NCI-H748 (cell line): Measurements from ENCODE around the gene RASL10A.
A peak's percentile ranks its signal among the peaks of the same experiment; 100 is the strongest.

Source experiments
- DNase-seq: peaks from one replicate; lab custom pipeline; 2025; ENCODE audit not compliant: unreplicated experiment; lab: John Stamatoyannopoulos, UW

The RASL10A gene

GRCh38 chr22:29323641-29324040 is 8.1 kb upstream of the RASL10A start:
- DNase-seq: no peak

DNA sequence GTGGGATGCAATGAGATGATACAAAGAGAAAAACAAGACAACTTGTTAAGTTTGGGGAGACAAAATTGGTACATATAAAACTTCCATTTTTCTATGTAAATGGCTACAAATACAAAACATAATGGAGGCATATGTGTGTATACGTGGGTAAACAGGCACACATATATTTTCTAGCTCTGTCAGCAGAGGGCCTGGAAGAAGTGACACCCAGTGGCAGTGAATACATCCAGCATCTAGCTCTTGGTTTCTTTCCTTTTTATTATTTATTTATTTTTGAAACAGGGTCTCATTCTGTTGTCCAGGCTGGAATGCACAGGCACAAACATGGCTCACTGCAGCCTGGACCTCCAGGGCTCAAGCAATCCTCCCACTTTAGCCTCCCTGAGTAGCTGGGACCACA is 5.0 kb upstream of the RASL10A start:
- DNase-seq: no peak

DNA sequence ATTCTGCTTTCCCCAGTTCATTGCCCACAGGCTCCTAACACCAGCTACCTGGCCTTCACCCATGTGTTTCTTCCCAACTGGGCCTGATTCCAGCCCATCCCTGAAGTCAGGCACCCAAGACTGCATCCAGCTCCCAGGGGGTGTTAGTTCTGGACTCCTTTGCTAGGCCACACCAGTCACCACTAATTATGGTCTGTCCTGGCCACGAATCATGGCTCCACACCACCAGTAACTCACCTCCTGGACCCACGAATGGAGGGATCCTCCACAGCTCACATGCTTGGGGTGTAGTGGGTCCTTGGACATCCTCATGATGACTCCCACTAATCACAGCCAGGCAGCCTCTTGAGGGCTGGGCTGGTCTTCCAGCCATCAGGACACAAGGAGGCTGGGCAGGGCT is 3.6 kb upstream of the RASL10A start:
- DNase-seq: no peak

- DNase-seq: no peak
Observed at GRCh38 chr22:29317827-29318454, 2.4 kb upstream of the RASL10A start.

- no peak for DNase-seq
Observed at GRCh38 chr22:29316141-29316828, 788 bp upstream of the RASL10A start.

DNA sequence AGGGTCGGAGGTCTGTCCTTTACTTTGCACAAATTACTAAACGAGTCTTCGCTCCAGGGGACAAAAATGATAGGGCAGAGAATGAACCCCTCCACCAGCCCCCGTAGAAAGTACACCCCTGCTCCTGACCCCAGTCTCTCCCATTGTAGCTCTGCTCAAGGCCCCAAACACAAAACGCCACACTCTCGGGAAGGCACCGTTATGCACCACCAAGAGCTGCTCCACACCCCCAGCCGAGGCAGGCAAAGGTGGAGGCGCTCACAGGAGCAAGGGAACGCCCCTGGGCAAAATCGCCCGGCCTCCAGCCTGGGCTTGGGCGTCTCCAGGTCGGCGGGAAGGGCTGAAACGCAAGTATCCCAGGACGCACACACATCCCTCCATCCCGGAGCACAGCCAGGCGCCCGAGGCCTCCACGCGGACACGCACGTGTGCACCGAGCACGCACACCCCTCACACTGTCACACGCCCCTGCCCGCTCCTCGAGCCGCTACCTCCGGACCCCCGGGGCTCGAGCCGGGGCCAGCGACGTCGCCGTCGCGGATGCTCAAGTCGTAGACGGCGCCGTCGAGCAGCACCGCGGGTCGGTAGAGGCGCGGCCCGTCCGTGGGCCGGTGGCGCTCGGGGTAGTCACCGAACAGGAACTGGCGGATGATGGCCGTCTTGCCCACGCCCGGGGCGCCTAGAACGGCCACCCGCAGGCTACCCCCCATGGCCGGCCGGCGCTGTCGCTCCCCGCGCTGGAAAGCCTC is 786 bp downstream of the RASL10A start:
- peak; percentile 35 for DNase-seq

DNA sequence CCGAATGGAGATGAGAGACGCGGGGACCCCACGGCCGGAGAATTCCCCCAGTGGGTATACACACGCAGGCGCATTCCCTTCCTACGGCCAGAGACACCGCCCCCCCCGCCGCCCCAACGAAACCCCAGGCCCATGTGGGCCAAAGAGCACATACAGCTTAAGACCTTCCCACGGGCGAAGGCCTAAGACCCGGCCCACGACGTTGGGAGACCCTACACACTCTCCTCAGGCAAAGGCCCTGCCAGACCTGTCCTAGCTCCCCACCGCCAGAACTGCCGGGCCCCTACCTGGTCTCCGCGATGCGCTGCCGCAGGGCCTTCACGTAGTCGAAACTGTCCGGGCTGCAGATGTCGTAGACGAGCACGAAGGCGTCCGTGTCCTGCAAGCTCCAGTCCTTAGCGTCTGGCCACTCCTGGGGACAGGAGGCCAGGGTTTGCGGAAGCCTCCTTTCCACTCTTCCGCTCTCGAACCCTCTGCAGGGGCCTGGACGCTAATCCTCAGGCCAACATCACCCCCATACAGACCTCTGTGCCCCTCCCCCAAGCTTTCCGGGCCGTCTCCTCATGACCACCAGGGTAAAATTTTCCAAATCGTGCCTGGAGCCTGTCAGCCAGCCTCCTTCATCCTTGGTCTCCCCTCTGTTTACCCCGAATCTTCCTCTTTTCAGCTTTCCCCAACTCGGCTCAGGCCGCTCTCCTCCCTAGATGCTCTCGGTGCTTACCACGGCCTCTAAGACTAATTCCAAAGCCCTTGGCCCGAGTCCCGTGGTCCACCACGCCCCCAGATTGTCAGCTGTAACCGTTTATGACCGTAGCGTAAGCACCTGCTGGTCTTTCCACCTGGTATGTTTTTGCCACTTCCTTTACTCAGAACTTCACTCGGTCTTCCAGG is 1.7 kb downstream of the RASL10A start:
- peak; percentile 35 for DNase-seq

- no peak for DNase-seq
Observed at GRCh38 chr22:29313126-29313575, 2.3 kb downstream of the RASL10A start.

- no peak for DNase-seq
Observed at GRCh38 chr22:29312218-29313125, 3.0 kb downstream of the RASL10A start.

DNA sequence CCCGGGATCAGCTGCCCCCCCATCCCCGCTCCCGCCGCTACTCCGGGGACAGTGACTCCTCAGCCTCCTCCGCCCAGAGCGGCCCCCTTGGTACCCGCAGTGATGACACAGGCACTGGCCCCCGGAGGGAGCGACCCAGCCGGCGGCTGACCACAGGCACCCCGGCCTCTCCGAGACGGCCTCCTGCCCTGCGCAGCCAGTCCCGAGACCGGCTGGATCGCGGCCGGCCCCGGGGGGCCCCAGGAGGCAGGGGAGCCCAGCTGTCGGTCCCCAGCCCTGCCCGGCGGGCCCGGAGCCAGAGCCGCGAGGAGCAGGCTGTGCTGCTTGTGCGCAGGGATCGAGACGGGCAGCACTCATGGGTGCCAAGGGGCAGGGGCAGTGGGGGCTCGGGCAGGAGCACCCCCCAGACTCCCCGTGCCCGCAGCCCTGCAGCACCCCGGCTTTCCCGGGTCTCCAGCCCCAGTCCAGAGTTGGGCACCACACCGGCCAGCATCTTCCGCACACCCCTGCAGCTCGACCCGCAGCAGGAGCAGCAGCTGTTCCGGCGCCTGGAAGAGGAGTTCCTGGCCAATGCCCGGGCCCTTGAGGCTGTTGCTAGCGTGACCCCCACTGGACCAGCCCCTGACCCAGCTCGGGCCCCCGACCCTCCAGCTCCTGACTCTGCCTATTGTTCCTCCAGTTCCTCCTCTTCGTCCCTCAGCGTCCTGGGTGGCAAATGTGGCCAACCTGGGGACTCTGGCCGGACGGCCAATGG is 3.9 kb downstream of the RASL10A start:
- DNase-seq: no peak

- peak; percentile 77 for DNase-seq
Observed at GRCh38 chr22:29310863-29311339, 4.6 kb downstream of the RASL10A start.

DNA sequence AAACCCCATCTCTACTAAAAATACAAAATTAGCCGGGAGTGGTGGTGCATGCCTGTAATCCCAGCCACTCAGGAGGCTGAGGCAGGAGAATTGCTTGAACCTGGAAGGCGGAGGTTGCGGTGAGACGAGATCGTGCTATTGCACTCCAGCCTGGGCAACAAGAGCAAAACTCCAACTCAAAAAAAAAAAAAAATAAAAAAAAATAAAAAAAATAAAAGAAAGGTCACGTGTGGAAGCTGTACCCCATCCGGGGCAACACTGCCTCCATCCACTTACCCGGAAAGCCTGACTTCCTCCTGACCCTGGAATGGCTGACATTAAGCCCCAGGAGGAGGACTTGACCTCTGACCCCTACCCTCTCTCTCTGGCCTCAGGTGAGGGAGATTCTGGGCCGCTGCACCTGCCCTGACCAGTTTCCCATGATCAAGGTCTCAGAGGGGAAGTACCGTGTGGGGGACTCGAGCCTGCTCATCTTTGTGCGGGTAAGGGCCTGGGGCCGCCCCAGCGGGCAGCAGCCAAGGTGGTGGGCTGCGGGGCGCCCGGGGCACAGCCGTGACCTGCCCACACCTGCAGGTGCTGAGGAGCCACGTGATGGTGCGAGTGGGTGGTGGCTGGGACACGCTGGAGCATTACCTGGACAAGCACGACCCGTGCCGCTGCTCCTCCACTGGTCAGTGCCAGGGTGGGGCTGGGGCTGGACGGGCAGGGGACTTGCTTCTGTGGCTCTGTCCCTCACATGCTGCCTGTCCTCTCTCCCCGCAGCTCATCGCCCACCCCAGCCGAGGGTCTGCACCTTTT is 5.2 kb downstream of the RASL10A start:
- no peak for DNase-seq

DNA sequence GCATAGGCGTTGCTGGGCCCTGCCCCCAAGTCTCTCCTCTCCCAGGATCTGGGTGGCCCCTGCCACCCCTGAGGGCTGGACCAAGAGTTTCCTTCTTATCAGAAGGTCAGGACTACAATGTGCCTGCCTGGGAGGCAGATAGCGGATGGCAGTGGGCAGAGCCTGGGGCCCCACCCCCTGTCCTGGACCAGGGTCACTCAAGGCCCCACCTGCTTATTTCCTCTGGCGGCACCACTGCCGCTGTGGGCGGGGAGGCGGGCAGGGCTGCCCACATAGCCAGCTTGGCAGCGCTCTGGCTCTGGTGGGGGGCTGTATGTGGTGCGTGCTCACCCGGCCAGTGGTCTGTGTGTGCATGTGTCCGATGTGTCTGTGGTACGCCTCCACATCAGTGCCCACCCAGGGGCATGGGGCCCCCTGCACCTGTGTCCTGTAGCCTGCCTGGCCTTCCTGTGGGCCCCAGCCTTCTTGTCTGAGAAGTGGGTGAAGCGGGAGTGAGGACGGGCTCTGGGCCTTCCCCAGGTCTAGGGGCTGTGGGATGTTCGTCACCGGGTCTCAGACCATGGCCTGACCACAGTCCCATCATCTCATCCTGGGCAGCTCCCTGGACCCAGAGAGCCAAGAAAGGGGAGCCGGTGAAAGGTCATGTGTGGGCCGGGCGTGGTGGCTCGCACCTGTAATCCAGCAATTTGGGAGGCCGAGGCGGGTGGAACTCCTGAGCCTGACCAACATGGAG is 6.0 kb downstream of the RASL10A start:
- peak; percentile 6 for DNase-seq

DNA sequence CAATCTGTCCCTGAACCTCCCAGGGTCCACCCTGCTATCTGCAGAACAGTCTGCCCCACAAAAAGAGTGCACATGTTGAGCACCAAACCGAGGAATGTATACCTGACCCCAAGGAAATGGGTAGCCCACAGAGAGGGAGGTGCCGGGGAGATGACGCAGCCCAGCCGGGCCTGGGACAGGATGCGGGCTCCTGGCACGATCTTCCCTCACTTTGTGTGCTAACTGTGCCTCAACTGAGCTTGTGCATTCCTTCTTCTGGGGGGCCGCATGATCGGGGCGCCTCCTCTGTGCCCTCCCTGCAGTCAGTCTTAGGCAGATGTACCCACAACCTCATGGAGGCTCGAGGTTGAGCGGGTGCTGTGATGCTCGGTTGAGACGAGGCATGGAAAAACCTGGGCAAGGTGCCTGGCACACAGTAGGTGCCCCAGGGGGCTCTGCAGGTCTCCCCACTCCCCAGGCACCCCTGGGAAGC is 6.7 kb downstream of the RASL10A start:
- no peak for DNase-seq

DNA sequence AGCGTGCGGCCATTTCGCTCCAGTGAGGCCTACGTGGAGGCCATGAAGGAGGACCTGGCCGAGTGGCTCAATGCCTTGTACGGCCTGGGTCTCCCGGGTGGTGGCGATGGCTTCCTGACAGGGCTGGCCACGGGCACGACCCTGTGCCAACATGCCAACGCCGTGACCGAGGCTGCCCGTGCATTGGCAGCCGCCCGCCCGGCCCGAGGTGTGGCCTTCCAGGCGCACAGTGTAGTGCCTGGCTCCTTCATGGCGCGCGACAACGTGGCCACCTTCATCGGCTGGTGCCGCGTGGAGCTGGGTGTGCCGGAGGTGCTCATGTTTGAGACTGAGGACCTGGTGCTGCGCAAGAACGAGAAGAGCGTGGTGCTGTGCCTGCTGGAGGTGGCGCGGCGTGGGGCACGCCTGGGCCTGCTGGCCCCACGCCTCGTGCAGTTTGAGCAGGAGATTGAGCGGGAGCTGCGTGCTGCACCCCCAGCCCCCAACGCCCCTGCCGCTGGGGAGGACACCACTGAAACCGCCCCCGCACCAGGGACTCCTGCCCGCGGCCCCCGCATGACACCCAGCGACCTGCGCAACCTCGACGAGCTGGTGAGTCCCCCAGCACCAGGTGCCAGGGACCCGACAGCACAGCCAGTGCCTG is 7.2 kb downstream of the RASL10A start:
- DNase-seq: no peak

DNA sequence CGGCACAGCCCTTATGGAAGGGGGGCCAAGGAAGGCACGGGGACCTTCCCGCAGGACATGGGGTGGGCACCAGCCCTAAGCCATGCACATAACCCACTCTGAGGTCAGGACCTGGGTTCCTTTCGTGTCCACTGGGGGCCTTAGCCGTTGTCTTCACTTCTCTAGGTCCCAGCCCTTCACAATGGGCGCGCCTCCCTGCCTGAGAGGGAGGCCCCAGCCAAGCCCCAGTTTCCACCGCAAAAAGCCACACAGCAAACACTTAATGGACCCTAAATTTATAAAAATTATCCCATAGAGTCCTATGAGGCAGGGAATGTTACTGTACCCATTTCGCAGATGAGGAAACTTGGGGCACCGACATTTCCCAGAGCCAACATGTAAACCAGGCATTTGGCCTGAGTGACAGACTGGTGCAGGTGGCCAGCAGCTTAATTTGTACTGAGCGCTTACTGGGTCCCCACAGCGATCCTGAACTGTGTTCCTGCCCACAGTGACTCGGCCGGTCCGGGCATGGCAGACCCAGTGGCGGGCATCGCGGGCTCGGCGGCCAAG is 7.8 kb downstream of the RASL10A start:
- no peak for DNase-seq
